HUES64 (cell line): Measurements from ENCODE around the gene RHOU.

ENCODE experiments used
- H3K27ac ChIP-seq: 2 replicates; pipeline ENCODE4 v1.7.0; 2013; ENCODE audit warnings: low read depth, low read length, inconsistent platforms
- H3K27me3 ChIP-seq: 2 replicates; pipeline ENCODE4 v1.6.1; 2013; ENCODE audit warnings: mild to moderate bottlenecking, low read length; ENCODE audit not compliant: insufficient read depth
- H3K36me3 ChIP-seq: 2 replicates; pipeline ENCODE4 v1.6.1; 2013; ENCODE audit warnings: mild to moderate bottlenecking, low read length; ENCODE audit not compliant: insufficient read depth
- H3K4me1 ChIP-seq: 2 replicates; pipeline ENCODE4 v1.6.1; 2013; ENCODE audit warnings: mild to moderate bottlenecking, low read length, moderate library complexity; ENCODE audit not compliant: insufficient read depth
- H3K4me3 ChIP-seq: 2 replicates; pipeline ENCODE4 v1.5.1; 2013; ENCODE audit warnings: mild to moderate bottlenecking, low read length, moderate library complexity
- H3K9ac ChIP-seq: 2 replicates; pipeline ENCODE4 v1.6.1; 2013; ENCODE audit warnings: mild to moderate bottlenecking, low read depth, low read length
- H3K9me3 ChIP-seq: 2 replicates; pipeline ENCODE4 v1.6.1; 2013; ENCODE audit warnings: low read depth, low read length; ENCODE audit not compliant: insufficient read depth
- WGBS: fragments of 150-250, 120-280 bp; methylation state at CpG from one replicate; pipeline ENCODE4 v1.1.7; 2013; ENCODE audit warnings: missing lambda C conversion rate; 5-methylcytosine and 5-hydroxymethylcytosine counted together

The RHOU gene

GRCh38 chr1:228737601-228738041, 2.3 kb downstream of the RHOU start:
- H3K9ac ChIP-seq, result no peak overlapping the region
- WGBS, result 76% methylated on average over 8 of the region's 8 CpGs

GRCh38 chr1:228739826-228740225, 4.5 kb downstream of the RHOU start:
- H3K27ac ChIP-seq, result no peak overlapping the region
- peaks cover 13% of the 10 kb centered on the region; the same call in 1 of the 2 replicates for H3K4me1 ChIP-seq
- H3K9ac ChIP-seq, result no peak overlapping the region
- peaks cover 20% of the 10 kb centered on the region for H3K27me3 ChIP-seq
- H3K4me3 ChIP-seq, result no peak overlapping the region
- 87% methylated on average over 4 of the region's 4 CpGs for WGBS
- H3K36me3 ChIP-seq, result peaks cover 30% of the 10 kb centered on the region
- H3K9me3 ChIP-seq, result no peaks in the 10 kb centered on the region

More at GRCh38 chr1:228737601-228738041, 2.3 kb downstream of the RHOU start:
- H3K4me3 ChIP-seq, result peak overlapping the region; percentile 67; the same call in 1 of the 2 replicates
- H3K27me3 ChIP-seq, result peaks cover 35% of the 10 kb centered on the region
- peaks cover 13% of the 10 kb centered on the region; the same call in 1 of the 2 replicates for H3K4me1 ChIP-seq
- H3K27ac ChIP-seq, result no peak overlapping the region
- no peaks in the 10 kb centered on the region for H3K9me3 ChIP-seq
- H3K36me3 ChIP-seq, result peaks cover 10% of the 10 kb centered on the region; the same call in 1 of the 2 replicates

- H3K9me3 ChIP-seq, result no peaks in the 10 kb centered on the region
- H3K36me3 ChIP-seq, result peaks cover 33% of the 10 kb centered on the region
- peaks cover 13% of the 10 kb centered on the region; the same call in 1 of the 2 replicates for H3K4me1 ChIP-seq
- H3K27ac ChIP-seq, result no peak overlapping the region
- no peak overlapping the region for H3K4me3 ChIP-seq
- WGBS, result 94% methylated on average over 8 of the region's 8 CpGs
- no peak overlapping the region for H3K9ac ChIP-seq
- H3K27me3 ChIP-seq, result peaks cover 17% of the 10 kb centered on the region
These were observed 5.5 kb downstream of the RHOU start for GRCh38 chr1:228740543-228741317.

- WGBS, result 94% methylated on average over 6 of the region's 8 CpGs
- H3K4me1 ChIP-seq, result peaks cover 7% of the 10 kb centered on the region; the same call in 1 of the 2 replicates
These were observed 7.1 kb downstream of the RHOU start for GRCh38 chr1:228742281-228742860.

GRCh38 chr1:228743405-228743804, 8.1 kb downstream of the RHOU start:
- Histone ChIP-seq H3K4me3 (no peak overlapping the region), H3K27ac (no peak overlapping the region), H3K9ac (no peak overlapping the region), H3K36me3 (peaks cover 31% of the 10 kb centered on the region), H3K4me1 (no peaks in the 10 kb centered on the region), H3K9me3 (no peaks in the 10 kb centered on the region), H3K27me3 (no peaks in the 10 kb centered on the region)
- 97% methylated on average over 13 of the region's 13 CpGs for WGBS

More at GRCh38 chr1:228742281-228742860, 7.1 kb downstream of the RHOU start:
- Histone ChIP-seq H3K9ac (no peak overlapping the region), H3K4me3 (no peak overlapping the region), H3K27ac (no peak overlapping the region), H3K9me3 (no peaks in the 10 kb centered on the region), H3K27me3 (peaks cover 1% of the 10 kb centered on the region; the same call in 1 of the 2 replicates), H3K36me3 (peaks cover 33% of the 10 kb centered on the region)

GRCh38 chr1:228744356-228744755, 9.1 kb downstream of the RHOU start:
- H3K9ac ChIP-seq, result no peak overlapping the region
- no peaks in the 10 kb centered on the region for H3K9me3 ChIP-seq
- H3K27me3 ChIP-seq, result no peaks in the 10 kb centered on the region
- 79% methylated on average over 6 of the region's 6 CpGs for WGBS
- peaks cover 29% of the 10 kb centered on the region for H3K36me3 ChIP-seq
- H3K4me3 ChIP-seq, result no peak overlapping the region
- no peaks in the 10 kb centered on the region for H3K4me1 ChIP-seq
- no peak overlapping the region for H3K27ac ChIP-seq

GRCh38 chr1:228744918-228745317, 9.6 kb downstream of the RHOU start:
- Histone ChIP-seq H3K4me3 (no peak overlapping the region), H3K4me1 (no peaks in the 10 kb centered on the region), H3K36me3 (peaks cover 29% of the 10 kb centered on the region), H3K9ac (no peak overlapping the region), H3K27me3 (no peaks in the 10 kb centered on the region), H3K27ac (no peak overlapping the region), H3K9me3 (no peaks in the 10 kb centered on the region)
- WGBS, result 93% methylated on average over 6 of the region's 6 CpGs

GRCh38 chr1:228745497-228745896, 10.2 kb downstream of the RHOU start:
- H3K27me3 ChIP-seq, result no peaks in the 10 kb centered on the region
- H3K9me3 ChIP-seq, result no peaks in the 10 kb centered on the region
- no peak overlapping the region for H3K4me3 ChIP-seq
- no peaks in the 10 kb centered on the region for H3K4me1 ChIP-seq
- no peak overlapping the region for H3K9ac ChIP-seq
- no peak overlapping the region for H3K27ac ChIP-seq
- peaks cover 28% of the 10 kb centered on the region for H3K36me3 ChIP-seq
- 95% methylated on average over 4 of the region's 4 CpGs for WGBS

GRCh38 chr1:228747301-228747935, 12.1 kb downstream of the RHOU start:
- Histone ChIP-seq H3K9ac (no peak overlapping the region), H3K9me3 (no peaks in the 10 kb centered on the region), H3K27ac (no peak overlapping the region), H3K36me3 (peaks cover 23% of the 10 kb centered on the region), H3K4me3 (no peak overlapping the region), H3K4me1 (no peaks in the 10 kb centered on the region), H3K27me3 (no peaks in the 10 kb centered on the region)
- 96% methylated on average over 3 of the region's 3 CpGs for WGBS

GRCh38 chr1:228748029-228748428, 12.8 kb downstream of the RHOU start:
- Histone ChIP-seq H3K36me3 (peaks cover 21% of the 10 kb centered on the region), H3K4me1 (no peaks in the 10 kb centered on the region), H3K27ac (no peak overlapping the region), H3K27me3 (no peaks in the 10 kb centered on the region), H3K9ac (no peak overlapping the region), H3K4me3 (no peak overlapping the region), H3K9me3 (no peaks in the 10 kb centered on the region)
- 90% methylated on average over 2 of the region's 2 CpGs for WGBS

GRCh38 chr1:228748431-228748830, 13.2 kb downstream of the RHOU start:
- Histone ChIP-seq H3K36me3 (peaks cover 17% of the 10 kb centered on the region), H3K4me3 (no peak overlapping the region), H3K9ac (no peak overlapping the region), H3K4me1 (no peaks in the 10 kb centered on the region), H3K27me3 (no peaks in the 10 kb centered on the region), H3K9me3 (no peaks in the 10 kb centered on the region), H3K27ac (no peak overlapping the region)
- WGBS, result 61% methylated on average over 3 of the region's 3 CpGs
